HCT116 (cell line): ENCODE measurements around the gene SUPT6H. TPM values are rescaled to one million over a fixed set of nuclear protein-coding genes. Genes with fewer than 3 reads are reported as not detected.

Experiments used
- ATAC-seq: fragments of 200-7000 bp; cut with Tn5 transposase; 2 replicates; pipeline ENCODE4 v1.9.1; 2020; ENCODE audit warnings: mild to moderate bottlenecking, moderate library complexity
- BruUV-seq: library from RNA; stranded (reverse); fragments of 400-500 nt; replicated peaks from 2 replicates; lab custom pipeline; 2021; lab: Mats Ljungman, UMichigan
- CTCF ChIA-PET: fragments of 300-600 bp; sonication (Branson Sonifier 250); formaldehyde crosslinking; loops from one replicate; lab custom pipeline; 2021; ENCODE audit warnings: antibody characterized with exemption; lab: Charles Lee
- POLR2A ChIA-PET: fragments of 300-600, 350-600 bp; sonication (Branson Sonifier 250); formaldehyde crosslinking; loops from one replicate; lab custom pipeline; 2021; ENCODE audit warnings: antibody characterized with exemption; lab: Charles Lee
- RAD21 ChIA-PET, 2 experiments: fragments of 300-600 bp; sonication (Branson Sonifier 250); formaldehyde crosslinking; loops; one replicate each; lab custom pipeline; 2023; ENCODE audit warnings: low total read pairs in 2 of 2; ENCODE audit not compliant: uncharacterized antibody in 2 of 2, unreplicated experiment in 2 of 2, low non-redundant PET in 1 of 2; lab: Charles Lee
- DNase-seq: peaks from one replicate; pipeline ENCODE4 v3.0.0-alpha.2; 2010; ENCODE audit warnings: low read depth, low spot score
- H2AFZ ChIP-seq: fragments of 200-600 bp; shearing (Covaris generic), sonication (generic); 2 replicates; pipeline ENCODE4 v1.6.1; 2017; ENCODE audit warnings: low read depth, mixed run types, mixed read lengths, antibody characterized with exemption, low read length; ENCODE audit not compliant: poor library complexity, severe bottlenecking
- H3K27ac ChIP-seq: 2 replicates; pipeline ENCODE4 v1.5.1; 2012; ENCODE audit warnings: low read depth, low read length
- H3K27me3 ChIP-seq: fragments of 200-600 bp; sonication (generic); 2 replicates; pipeline ENCODE4 v1.6.1; 2016; ENCODE audit warnings: mixed run types, low read length, mixed read lengths; ENCODE audit not compliant: insufficient read depth
- H3K36me3 ChIP-seq, 2 experiments: fragments of 200-500 bp in 1 of 2; fragments of 200-600 bp in 1 of 2; sonication (Bioruptor generic) in 1 of 2; sonication (generic) in 1 of 2; 2 replicates each; pipeline versions ENCODE4 v1.5.1 to v1.6.1; 2014 to 2016; ENCODE audit warnings: low read length in 2 of 2, inconsistent platforms in 1 of 2, mixed read lengths in 1 of 2, mixed run types in 1 of 2; ENCODE audit not compliant: insufficient read depth in 2 of 2, control insufficient read depth in 1 of 2
- H3K4me1 ChIP-seq, 2 experiments: fragments of 200-600 bp in 1 of 2; sonication (generic) in 1 of 2; 2 replicates each; pipeline versions ENCODE4 v1.5.1 to v1.6.1; 2012 to 2017; ENCODE audit warnings: low read length in 2 of 2, inconsistent platforms in 1 of 2, mild to moderate bottlenecking in 1 of 2, mixed read lengths in 1 of 2, mixed run types in 1 of 2, moderate library complexity in 1 of 2; ENCODE audit not compliant: insufficient read depth in 2 of 2, control insufficient read depth in 1 of 2
- H3K4me2 ChIP-seq: fragments of 200-600 bp; sonication (generic); 2 replicates; pipeline ENCODE4 v1.6.1; 2017; ENCODE audit warnings: mixed run types, low read length, mixed read lengths
- H3K4me3 ChIP-seq, 2 experiments: fragments of 200-600 bp in 1 of 2; sonication (generic) in 1 of 2; replicated peaks in 1 of 2; 2 replicates each; pipeline ENCODE4 v1.5.1; 2011 to 2016; ENCODE audit warnings: low read length in 2 of 2, control low read depth in 1 of 2, low read depth in 1 of 2, mild to moderate bottlenecking in 1 of 2, mixed read lengths in 1 of 2, mixed run types in 1 of 2
- H3K79me2 ChIP-seq: fragments of 200-600 bp; sonication (generic); 2 replicates; pipeline ENCODE4 v1.6.1; 2017; ENCODE audit warnings: mild to moderate bottlenecking, mixed run types, low read length, moderate library complexity, mixed read lengths; ENCODE audit not compliant: insufficient read depth
- H3K9ac ChIP-seq: fragments of 200-600 bp; sonication (generic); 2 replicates; pipeline ENCODE4 v1.6.1; 2016; ENCODE audit warnings: low read length, mixed read lengths
- H3K9me2 ChIP-seq: fragments of 200-600 bp; sonication (generic), shearing (Covaris generic); 2 replicates; pipeline ENCODE4 v1.6.1; 2017; ENCODE audit warnings: mixed run types, mild to moderate bottlenecking, moderate library complexity; ENCODE audit not compliant: insufficient read depth
- H3K9me3 ChIP-seq, 2 experiments: fragments of 200-500 bp in 1 of 2; fragments of 200-600 bp in 1 of 2; sonication (Bioruptor generic) in 1 of 2; sonication (generic) in 1 of 2; 2 replicates each; pipeline ENCODE4 v1.6.1; 2014 to 2017; ENCODE audit warnings: low read length in 2 of 2, mixed read lengths in 2 of 2, inconsistent platforms in 1 of 2, low read depth in 1 of 2, mild to moderate bottlenecking in 1 of 2, mixed run types in 1 of 2, moderate library complexity in 1 of 2; ENCODE audit not compliant: control insufficient read depth in 1 of 2, insufficient read depth in 1 of 2
- H4K20me1 ChIP-seq: fragments of 200-600 bp; sonication (generic), shearing (Covaris generic); 2 replicates; pipeline ENCODE4 v1.6.1; 2017; ENCODE audit warnings: mixed run types, mild to moderate bottlenecking, moderate library complexity; ENCODE audit not compliant: insufficient read depth
- EZH2phosphoT487 ChIP-seq: fragments of 200-600 bp; IDR thresholded peaks from 2 replicates; pipeline ENCODE4 v1.6.1; 2018; ENCODE audit warnings: antibody characterized with exemption, borderline replicate concordance
- POLR2AphosphoS5 ChIP-seq: IDR thresholded peaks from 2 replicates; pipeline ENCODE4 v1.6.1; 2011; ENCODE audit warnings: mild to moderate bottlenecking, low read depth, low read length, moderate library complexity
- RAD21 ChIP-seq: IDR thresholded peaks from 2 replicates; pipeline ENCODE4 v1.6.1; 2012; ENCODE audit warnings: low read depth, mild to moderate bottlenecking
- SP1 ChIP-seq: IDR thresholded peaks from 2 replicates; pipeline ENCODE4 v1.6.1; 2012; ENCODE audit warnings: low read depth
- YY1 ChIP-seq: IDR thresholded peaks from 2 replicates; pipeline ENCODE4 v1.6.1; 2011; ENCODE audit warnings: low read length, low read depth, moderate library complexity, mild to moderate bottlenecking; ENCODE audit not compliant: insufficient replicate concordance; ENCODE audit errors: extremely low read depth
- ZNF274 ChIP-seq: fragments of 200-500 bp; sonication (Bioruptor generic); IDR thresholded peaks from 2 replicates; pipeline ENCODE4 v1.6.1; 2014; ENCODE audit warnings: mild to moderate bottlenecking, low read depth, low read length, inconsistent platforms
- intact Hi-C: fragments of 100-400 bp; cut with micrococcal nuclease; formaldehyde crosslinking; loops from 2 replicates; pipeline ENCODE4 v1.10.0; 2022
- total RNA-seq: library from RNA; stranded (reverse); gene quantifications from one replicate; pipeline ENCODE4 v1.2.1, GENCODE V29; 2021; ENCODE audit not compliant: unreplicated experiment
- TF ChIP-seq, protein P1 (sequence below), 3 experiments: fragments of 200-600 bp in 1 of 3; sonication (generic) in 1 of 3; IDR thresholded peaks in 2 of 3; conservative IDR thresholded peaks in 1 of 3; 2 replicates each; pipeline ENCODE4 v1.5.1; 2012 to 2017; ENCODE audit warnings: low read depth in 2 of 3, low read length in 2 of 3, antibody characterized with exemption in 1 of 3, borderline replicate concordance in 1 of 3, control low read depth in 1 of 3, mild to moderate bottlenecking in 1 of 3, mixed read lengths in 1 of 3, mixed run types in 1 of 3, moderate library complexity in 1 of 3; ENCODE audit not compliant: insufficient read depth in 1 of 3
- TF ChIP-seq, protein P2 (sequence below): IDR thresholded peaks from 2 replicates; pipeline ENCODE4 v1.6.1; 2011; ENCODE audit warnings: mild to moderate bottlenecking, low read length, moderate library complexity; ENCODE audit not compliant: insufficient replicate concordance; ENCODE audit errors: extremely low read depth

Gene SUPT6H
- total RNA-seq, 1 experiment from 2014 or later = 62.1 TPM

- ChIA-PET CTCF (interaction anchor here (0.6 to 13.6 kb wide), 14 partner anchors 12 to 202 kb away, joined by 3 to 207 read pairs (median 5); partner anchors contain the start of genes NEK8, PHF12, RPL23A and TLCD1), POLR2A (interaction anchor here (0.6 to 11.6 kb wide), 5 partner anchors 14 to 28 kb away, joined by 3 to 149 read pairs (median 4); partner anchors contain the start of genes NEK8 and TLCD1), RAD21 (interaction anchor here (1.4 to 1.9 kb wide), 2 partner anchors 22 to 23 kb away, joined by 13 to 28 read pairs; partner anchors contain the start of genes TLCD1 (in 2 of the 2) and NEK8 (in 1 of the 2))
- no peaks in the 10 kb centered on the region for H3K9me3 ChIP-seq
- peaks cover 22 to 46% of the 10 kb centered on the region in 2 experiments for H3K4me1 ChIP-seq
- H3K9me2 ChIP-seq = no peaks in the 10 kb centered on the region
- TF ChIP-seq RAD21 = no peak
- intact Hi-C loops = loop anchor here (1.0 kb wide), 1 partner anchor 22 kb away; no protein-coding TSS in a partner anchor
- peaks cover 32% of the 10 kb centered on the region; the same call in 1 of the 2 replicates for H4K20me1 ChIP-seq
- H3K27me3 ChIP-seq = no peaks in the 10 kb centered on the region
- no peak overlapping the region for H3K4me3 ChIP-seq
- peak overlapping the region; percentile 17; the same call in 1 of the 2 replicates for H3K4me2 ChIP-seq
- no peak overlapping the region for H2AFZ ChIP-seq
- H3K79me2 ChIP-seq = peaks cover 57% of the 10 kb centered on the region
- ATAC-seq (peak; percentile 4), DNase-seq (no peak)
- peaks cover 32 to 56% of the 10 kb centered on the region in 2 experiments for H3K36me3 ChIP-seq
- no TSS peak for BruUV-seq
- H3K9ac ChIP-seq = 0 out of 2 replicates have a peak overlapping the region, but pooled peaks have one; percentile 14
- H3K27ac ChIP-seq = peak overlapping the region; percentile 98
Measured at GRCh38 chr17:28749516-28750177, 87.6 kb downstream of the SUPT6H start.

DNA sequence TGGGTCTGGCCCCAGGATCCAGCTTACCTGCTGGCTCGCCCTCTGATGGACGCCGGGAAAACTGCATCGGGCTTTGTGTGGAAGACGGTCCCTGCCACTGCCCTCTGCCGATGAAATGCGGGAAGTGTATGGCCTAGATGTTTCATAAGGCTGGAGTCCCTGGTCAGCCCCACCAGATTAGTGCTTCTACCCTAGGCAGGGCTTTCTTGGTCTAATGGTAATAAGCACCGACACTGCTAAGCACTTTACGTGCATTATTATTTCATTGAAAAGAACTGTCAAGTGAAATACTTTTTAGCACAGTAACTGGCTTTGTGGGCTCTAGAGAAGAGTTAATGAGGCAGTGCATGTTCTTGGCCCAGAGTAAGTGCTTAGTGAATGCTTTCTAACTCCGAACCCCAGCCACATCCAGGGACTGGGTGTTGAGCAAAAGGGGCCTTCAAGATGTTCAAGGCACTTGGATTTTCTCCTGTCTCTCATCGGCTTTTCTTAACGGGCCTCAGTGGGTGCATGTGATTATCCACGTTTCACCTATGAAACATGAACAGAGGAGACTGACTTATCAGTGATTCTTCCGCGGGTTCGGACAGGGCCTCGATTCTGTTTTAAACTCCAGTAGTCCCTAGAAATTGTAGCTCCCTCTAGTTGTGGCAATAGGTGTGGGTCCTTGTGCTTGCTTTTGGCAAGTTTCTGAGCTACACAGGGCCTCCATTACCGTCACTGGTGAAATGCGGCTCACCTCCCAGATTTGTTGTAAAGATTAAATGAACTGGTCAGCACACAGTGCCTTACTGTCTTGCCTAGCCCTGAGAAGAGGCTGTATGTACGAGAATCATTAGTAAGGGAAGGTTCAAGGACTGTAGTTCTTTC is 88.4 kb downstream of the SUPT6H start:
- Histone ChIP-seq H3K4me2 (peak overlapping the region; percentile 17; the same call in 1 of the 2 replicates), H3K36me3 (peaks cover 32 to 53% of the 10 kb centered on the region in 2 experiments), H3K79me2 (peaks cover 49% of the 10 kb centered on the region), H3K9me2 (no peaks in the 10 kb centered on the region), H2AFZ (no peak overlapping the region), H3K9me3 (no peaks in the 10 kb centered on the region), H3K4me1 (peaks cover 22 to 46% of the 10 kb centered on the region in 2 experiments), H3K27me3 (no peaks in the 10 kb centered on the region), H3K27ac (peak overlapping the region; percentile 59; the same call in 1 of the 2 replicates), H3K4me3 (no peak overlapping the region), H4K20me1 (peaks cover 32% of the 10 kb centered on the region; the same call in 1 of the 2 replicates), H3K9ac (0 out of 2 replicates have a peak overlapping the region, but pooled peaks have one; percentile 14)
- intact Hi-C loops = loop anchor here (1.0 kb wide), 1 partner anchor 23 kb away; no protein-coding TSS in a partner anchor
- peak; percentile 72 for TF ChIP-seq POLR2AphosphoS5
- 0 out of 2 replicates have a peak, but pooled peaks have one; percentile 4 for TF ChIP-seq SP1
- peak; percentile 40 for TF ChIP-seq YY1
- TF ChIP-seq, protein P1, sequence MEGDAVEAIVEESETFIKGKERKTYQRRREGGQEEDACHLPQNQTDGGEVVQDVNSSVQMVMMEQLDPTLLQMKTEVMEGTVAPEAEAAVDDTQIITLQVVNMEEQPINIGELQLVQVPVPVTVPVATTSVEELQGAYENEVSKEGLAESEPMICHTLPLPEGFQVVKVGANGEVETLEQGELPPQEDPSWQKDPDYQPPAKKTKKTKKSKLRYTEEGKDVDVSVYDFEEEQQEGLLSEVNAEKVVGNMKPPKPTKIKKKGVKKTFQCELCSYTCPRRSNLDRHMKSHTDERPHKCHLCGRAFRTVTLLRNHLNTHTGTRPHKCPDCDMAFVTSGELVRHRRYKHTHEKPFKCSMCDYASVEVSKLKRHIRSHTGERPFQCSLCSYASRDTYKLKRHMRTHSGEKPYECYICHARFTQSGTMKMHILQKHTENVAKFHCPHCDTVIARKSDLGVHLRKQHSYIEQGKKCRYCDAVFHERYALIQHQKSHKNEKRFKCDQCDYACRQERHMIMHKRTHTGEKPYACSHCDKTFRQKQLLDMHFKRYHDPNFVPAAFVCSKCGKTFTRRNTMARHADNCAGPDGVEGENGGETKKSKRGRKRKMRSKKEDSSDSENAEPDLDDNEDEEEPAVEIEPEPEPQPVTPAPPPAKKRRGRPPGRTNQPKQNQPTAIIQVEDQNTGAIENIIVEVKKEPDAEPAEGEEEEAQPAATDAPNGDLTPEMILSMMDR (IDR thresholded peaks at IDR 0.05 in 2 of 3, conservative IDR thresholded peaks at IDR 0.05 in 1 of 3; ENCODE audit: borderline replicate concordance in 1 of 3, insufficient read depth in 1 of 3, low read depth in 2 of 3, low read length in 2 of 3) = peak; percentile 98 to 100 (median 98)
- no peak for TF ChIP-seq ZNF274
- peak; percentile 92 for TF ChIP-seq RAD21
- TF ChIP-seq EZH2phosphoT487 = no peak
- TF ChIP-seq, protein P2, sequence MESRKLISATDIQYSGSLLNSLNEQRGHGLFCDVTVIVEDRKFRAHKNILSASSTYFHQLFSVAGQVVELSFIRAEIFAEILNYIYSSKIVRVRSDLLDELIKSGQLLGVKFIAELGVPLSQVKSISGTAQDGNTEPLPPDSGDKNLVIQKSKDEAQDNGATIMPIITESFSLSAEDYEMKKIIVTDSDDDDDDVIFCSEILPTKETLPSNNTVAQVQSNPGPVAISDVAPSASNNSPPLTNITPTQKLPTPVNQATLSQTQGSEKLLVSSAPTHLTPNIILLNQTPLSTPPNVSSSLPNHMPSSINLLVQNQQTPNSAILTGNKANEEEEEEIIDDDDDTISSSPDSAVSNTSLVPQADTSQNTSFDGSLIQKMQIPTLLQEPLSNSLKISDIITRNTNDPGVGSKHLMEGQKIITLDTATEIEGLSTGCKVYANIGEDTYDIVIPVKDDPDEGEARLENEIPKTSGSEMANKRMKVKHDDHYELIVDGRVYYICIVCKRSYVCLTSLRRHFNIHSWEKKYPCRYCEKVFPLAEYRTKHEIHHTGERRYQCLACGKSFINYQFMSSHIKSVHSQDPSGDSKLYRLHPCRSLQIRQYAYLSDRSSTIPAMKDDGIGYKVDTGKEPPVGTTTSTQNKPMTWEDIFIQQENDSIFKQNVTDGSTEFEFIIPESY = peak; percentile 65
- ChIA-PET POLR2A (interaction anchor here (0.6 to 11.6 kb wide), 5 partner anchors 13 to 27 kb away, joined by 3 to 149 read pairs (median 4); partner anchors contain the start of genes NEK8 and TLCD1), CTCF (interaction anchor here (0.6 to 13.6 kb wide), 17 partner anchors 11 to 377 kb away, joined by 3 to 207 read pairs (median 4); partner anchors contain the start of genes NEK8, PHF12, RPL23A and TLCD1), RAD21 (interaction anchor here (1.4 to 1.9 kb wide), 2 partner anchors 23 kb away, joined by 13 to 28 read pairs; partner anchors contain the start of genes TLCD1 (in 2 of the 2) and NEK8 (in 1 of the 2))
- TSS peak; percentile 35 for BruUV-seq
- DNase-seq (peak; percentile 85), ATAC-seq (peak; percentile 75)
